Fibroblast of lung (primary cell): ENCODE data around the gene SGO2.

Source experiments
- EZH2 ChIP-seq: IDR thresholded peaks from 2 replicates; pipeline ENCODE4 v1.5.1; 2012; ENCODE audit warnings: low read length, control low read depth, mild to moderate bottlenecking; ENCODE audit errors: missing control alignments
- TF ChIP-seq, protein P1 (sequence below), 2 donors: IDR thresholded peaks in 1 of 2; conservative IDR thresholded peaks in 1 of 2; 1 replicate in 1 of 2; 2 replicates in 1 of 2; pipeline ENCODE4 v1.5.1; 2011 to 2012; ENCODE audit warnings: low read length in 2 of 2, control low read depth in 1 of 2, inconsistent platforms in 1 of 2, low read depth in 1 of 2, mild to moderate bottlenecking in 1 of 2

DNA sequence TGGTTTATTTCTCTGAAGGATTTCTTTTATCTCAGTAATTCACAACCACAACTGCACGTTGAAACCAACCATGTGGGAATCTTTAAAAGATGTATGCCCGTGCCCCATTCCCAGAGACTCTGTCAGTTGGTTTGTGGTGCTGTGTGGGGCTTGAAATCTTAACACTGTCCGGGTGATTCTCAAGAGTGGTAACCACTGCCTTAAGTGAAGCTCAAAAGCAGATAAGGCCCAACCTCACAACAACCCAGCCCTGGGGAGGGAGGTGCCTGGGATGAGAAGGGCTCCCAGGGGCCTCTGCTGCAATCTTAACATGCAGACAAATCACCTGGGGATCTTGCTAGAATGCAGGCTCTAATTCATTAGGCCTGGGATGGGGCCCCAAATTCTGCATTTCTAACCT lies 73.2 kb downstream of the SGO2 start:
- TF ChIP-seq, protein P1, sequence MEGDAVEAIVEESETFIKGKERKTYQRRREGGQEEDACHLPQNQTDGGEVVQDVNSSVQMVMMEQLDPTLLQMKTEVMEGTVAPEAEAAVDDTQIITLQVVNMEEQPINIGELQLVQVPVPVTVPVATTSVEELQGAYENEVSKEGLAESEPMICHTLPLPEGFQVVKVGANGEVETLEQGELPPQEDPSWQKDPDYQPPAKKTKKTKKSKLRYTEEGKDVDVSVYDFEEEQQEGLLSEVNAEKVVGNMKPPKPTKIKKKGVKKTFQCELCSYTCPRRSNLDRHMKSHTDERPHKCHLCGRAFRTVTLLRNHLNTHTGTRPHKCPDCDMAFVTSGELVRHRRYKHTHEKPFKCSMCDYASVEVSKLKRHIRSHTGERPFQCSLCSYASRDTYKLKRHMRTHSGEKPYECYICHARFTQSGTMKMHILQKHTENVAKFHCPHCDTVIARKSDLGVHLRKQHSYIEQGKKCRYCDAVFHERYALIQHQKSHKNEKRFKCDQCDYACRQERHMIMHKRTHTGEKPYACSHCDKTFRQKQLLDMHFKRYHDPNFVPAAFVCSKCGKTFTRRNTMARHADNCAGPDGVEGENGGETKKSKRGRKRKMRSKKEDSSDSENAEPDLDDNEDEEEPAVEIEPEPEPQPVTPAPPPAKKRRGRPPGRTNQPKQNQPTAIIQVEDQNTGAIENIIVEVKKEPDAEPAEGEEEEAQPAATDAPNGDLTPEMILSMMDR (conservative IDR thresholded peaks at IDR 0.05 in 1 of 2, IDR thresholded peaks at IDR 0.05 in 1 of 2; ENCODE audit: low read depth in 1 of 2, low read length in 2 of 2): no peak
- no peak for TF ChIP-seq EZH2
